Measurements from ENCODE around the gene EHBP1L1. TPM values are rescaled to one million over a fixed set of nuclear protein-coding genes. Genes with fewer than 3 reads are reported as not detected.

Gene EHBP1L1
- total and polyA plus RNA-seq, 5 experiments from 2014 or later = 10.8 to 108 (median 19.8) TPM

- Mint-ChIP-seq H3K4me3 (peak overlapping the region; percentile 89 to 99 (median 93)), H3K36me3 (peaks cover 0 to 10% (median 0%) of the 10 kb centered on the region in 3 donors), H3K9me3 (no peaks in the 10 kb centered on the region), H3K4me1 (peaks cover 32 to 80% (median 64%) of the 10 kb centered on the region in 4 donors), H3K27ac (peak overlapping the region; percentile 89 to 99 (median 97)), H3K27me3 (no peaks in the 10 kb centered on the region)
- POLR2A ChIA-PET = interaction anchor here (0.8 to 9.6 kb wide), 20 partner anchors 9 to 454 kb away, joined by 3 to 260 read pairs (median 6); partner anchors contain the start of genes DPF2, KAT5, MALAT1 and MAP3K11
- peak; percentile 10 for ATAC-seq
- peak in 3 of 10 donors; percentile 48 to 74 (median 68) for DNase-seq
Observed at GRCh38 chr11:65574811-65575567, 864 bp upstream of the EHBP1L1 start.

- Mint-ChIP-seq H3K4me1 (peaks cover 26 to 67% (median 54%) of the 10 kb centered on the region in 4 donors), H3K4me3 (peak overlapping the region; percentile 81 to 99 (median 86)), H3K27me3 (no peaks in the 10 kb centered on the region), H3K27ac (peak overlapping the region; percentile 59 to 93 (median 84)), H3K36me3 (peaks cover 0 to 18% (median 0%) of the 10 kb centered on the region in 3 donors), H3K9me3 (no peaks in the 10 kb centered on the region)
- DNase-seq (no peak), ATAC-seq (no peak)
- POLR2A ChIA-PET = interaction anchor here (0.7 to 9.6 kb wide), 23 partner anchors 10 to 476 kb away, joined by 3 to 260 read pairs (median 5); partner anchors contain the start of genes DPF2, KAT5, LTBP3 and MALAT1
Observed at GRCh38 chr11:65576232-65576866, 496 bp downstream of the EHBP1L1 start.

GRCh38 chr11:65576867-65577755 is 1.3 kb downstream of the EHBP1L1 start:
- Mint-ChIP-seq H3K36me3 (peaks cover 0 to 21% (median 0%) of the 10 kb centered on the region in 3 donors), H3K4me1 (peaks cover 25 to 64% (median 46%) of the 10 kb centered on the region in 4 donors), H3K27ac (peak overlapping the region; percentile 63 to 93 (median 87)), H3K9me3 (no peaks in the 10 kb centered on the region), H3K27me3 (no peaks in the 10 kb centered on the region), H3K4me3 (peak overlapping the region; percentile 81 to 99 (median 86))
- POLR2A ChIA-PET = interaction anchor here (0.6 to 9.6 kb wide), 21 partner anchors 11 to 818 kb away, joined by 3 to 260 read pairs (median 7); partner anchors contain the start of genes KAT5, LTBP3, MALAT1 and MAP3K11
- DNase-seq = peak in 5 of 10 donors; percentile 18 to 67 (median 29)
- ATAC-seq = no peak

- no peak for ATAC-seq
Observed at GRCh38 chr11:65577756-65578109, 1.9 kb downstream of the EHBP1L1 start.

GRCh38 chr11:65578134-65578533 is 2.3 kb downstream of the EHBP1L1 start:
- H3K4me1 Mint-ChIP-seq = peaks cover 30 to 65% (median 42%) of the 10 kb centered on the region in 4 donors
- H3K36me3 Mint-ChIP-seq = peaks cover 0 to 28% (median 1%) of the 10 kb centered on the region in 3 donors

More at GRCh38 chr11:65577756-65578109, 1.9 kb downstream of the EHBP1L1 start:
- H3K4me1 Mint-ChIP-seq = peaks cover 28 to 65% (median 44%) of the 10 kb centered on the region in 4 donors
- H3K27ac Mint-ChIP-seq = peak overlapping the region in 9 of 10 donors; percentile 53 to 90 (median 80)
- DNase-seq = no peak
- H3K27me3 Mint-ChIP-seq = no peaks in the 10 kb centered on the region
- H3K9me3 Mint-ChIP-seq = no peaks in the 10 kb centered on the region
- POLR2A ChIA-PET = interaction anchor here (0.6 to 9.6 kb wide), 8 partner anchors 11 to 83 kb away, joined by 4 to 260 read pairs (median 12); partner anchors contain the start of genes MAP3K11, PCNX3 and SCYL1
- H3K4me3 Mint-ChIP-seq = peak overlapping the region; percentile 59 to 99 (median 74)
- H3K36me3 Mint-ChIP-seq = peaks cover 0 to 24% (median 0%) of the 10 kb centered on the region in 3 donors

GRCh38 chr11:65578667-65579066 is 2.8 kb downstream of the EHBP1L1 start:
- Mint-ChIP-seq H3K4me3 (peak overlapping the region; percentile 59 to 99 (median 72)), H3K9me3 (no peaks in the 10 kb centered on the region), H3K4me1 (peaks cover 33 to 64% (median 39%) of the 10 kb centered on the region in 4 donors), H3K27me3 (no peaks in the 10 kb centered on the region), H3K36me3 (peaks cover 0 to 31% (median 3%) of the 10 kb centered on the region in 3 donors), H3K27ac (peak overlapping the region; percentile 53 to 90 (median 80))
- no peak for ATAC-seq
- no peak for DNase-seq
- POLR2A ChIA-PET = interaction anchor here (8.5 kb wide), 1 partner anchor 10 kb away, joined by 139 read pairs; no protein-coding TSS in a partner anchor

More at GRCh38 chr11:65578134-65578533, 2.3 kb downstream of the EHBP1L1 start:
- DNase-seq (no peak), ATAC-seq (no peak)
- Mint-ChIP-seq H3K27me3 (no peaks in the 10 kb centered on the region), H3K4me3 (peak overlapping the region; percentile 59 to 99 (median 74)), H3K27ac (peak overlapping the region; percentile 53 to 90 (median 80)), H3K9me3 (no peaks in the 10 kb centered on the region)
- POLR2A ChIA-PET = interaction anchor here (0.6 to 8.5 kb wide), 3 partner anchors 11 to 82 kb away, joined by 5 to 139 read pairs (median 10); no protein-coding TSS in a partner anchor

- Mint-ChIP-seq H3K36me3 (peaks cover 0 to 34% (median 3%) of the 10 kb centered on the region in 3 donors), H3K4me3 (peak overlapping the region in 3 of 10 donors; percentile 7 to 33 (median 30)), H3K27me3 (no peaks in the 10 kb centered on the region), H3K27ac (peak overlapping the region in 4 of 10 donors; percentile 8 to 53 (median 32)), H3K9me3 (no peaks in the 10 kb centered on the region), H3K4me1 (peaks cover 30 to 60% (median 38%) of the 10 kb centered on the region in 4 donors)
- POLR2A ChIA-PET = interaction anchor here (0.8 to 8.5 kb wide), 3 partner anchors 10 to 77 kb away, joined by 3 to 139 read pairs (median 4); partner anchors contain the start of gene KCNK7
- ATAC-seq = no peak
- no peak for DNase-seq
Observed at GRCh38 chr11:65579291-65579690, 3.4 kb downstream of the EHBP1L1 start.

GRCh38 chr11:65580031-65580692 is 4.3 kb downstream of the EHBP1L1 start:
- H3K9me3 Mint-ChIP-seq = no peaks in the 10 kb centered on the region
- H3K4me1 Mint-ChIP-seq = peaks cover 26 to 54% (median 34%) of the 10 kb centered on the region in 4 donors
- H3K27me3 Mint-ChIP-seq = no peaks in the 10 kb centered on the region
- POLR2A ChIA-PET = interaction anchor here (1.2 kb wide), 1 partner anchor 16 kb away, joined by 4 read pairs; the partner anchor contains the start of gene KCNK7
- peaks cover 0 to 36% (median 3%) of the 10 kb centered on the region in 3 donors for H3K36me3 Mint-ChIP-seq
- DNase-seq (no peak), ATAC-seq (no peak)
- H3K27ac Mint-ChIP-seq = peak overlapping the region in 5 of 10 donors; percentile 3 to 69 (median 57)
- no peak overlapping the region for H3K4me3 Mint-ChIP-seq

- Mint-ChIP-seq H3K27ac (peak overlapping the region in 4 of 10 donors; percentile 41 to 75 (median 54)), H3K27me3 (no peaks in the 10 kb centered on the region), H3K9me3 (no peaks in the 10 kb centered on the region), H3K4me3 (no peak overlapping the region), H3K36me3 (peaks cover 0 to 36% (median 3%) of the 10 kb centered on the region in 3 donors), H3K4me1 (peaks cover 23 to 49% (median 30%) of the 10 kb centered on the region in 4 donors)
- ATAC-seq = no peak
- DNase-seq = no peak
- POLR2A ChIA-PET = interaction anchor here (1.2 to 1.4 kb wide), 2 partner anchors 32 to 40 kb away, joined by 3 read pairs; no protein-coding TSS in a partner anchor
Observed at GRCh38 chr11:65580756-65581155, 4.9 kb downstream of the EHBP1L1 start.

GRCh38 chr11:65581928-65582327 is 6.1 kb downstream of the EHBP1L1 start:
- H3K4me1 Mint-ChIP-seq = peaks cover 22 to 49% (median 31%) of the 10 kb centered on the region in 4 donors
- no peak overlapping the region for H3K4me3 Mint-ChIP-seq
- ATAC-seq = no peak
- DNase-seq = no peak
- POLR2A ChIA-PET = interaction anchor here (1.0 to 1.4 kb wide), 4 partner anchors 13 to 83 kb away, joined by 3 to 4 read pairs (median 3); partner anchors contain the start of gene MALAT1
- no peaks in the 10 kb centered on the region for H3K9me3 Mint-ChIP-seq
- peak overlapping the region in 8 of 10 donors; percentile 14 to 91 (median 50) for H3K27ac Mint-ChIP-seq
- peaks cover 0 to 43% (median 3%) of the 10 kb centered on the region in 3 donors for H3K36me3 Mint-ChIP-seq
- H3K27me3 Mint-ChIP-seq = no peaks in the 10 kb centered on the region

All from naive thymus-derived CD8-positive, alpha-beta T cell (primary cell).